HEK293 (cell line): ENCODE results near the gene PIM1.

ENCODE experiments used
- BCL11B ChIP-seq: fragments of 450-650 bp; formaldehyde crosslinking; IDR thresholded peaks from 2 replicates; pipeline ENCODE4 v1.5.1; 2016; ENCODE audit warnings: low read depth, missing biosample characterization, missing genetic modification characterization
- EGR2 ChIP-seq: fragments of 450-650 bp; formaldehyde crosslinking; IDR thresholded peaks from 2 replicates; pipeline ENCODE4 v1.5.1; 2016; ENCODE audit warnings: low read depth, missing biosample characterization, missing genetic modification characterization
- KLF16 ChIP-seq: fragments of 450-650 bp; formaldehyde crosslinking; IDR thresholded peaks from 2 replicates; pipeline ENCODE4 v1.5.1; 2017; ENCODE audit warnings: missing biosample characterization, missing genetic modification characterization
- OSR2 ChIP-seq: fragments of 450-650 bp; formaldehyde crosslinking; IDR thresholded peaks from 2 replicates; pipeline ENCODE4 v1.5.1; 2016; ENCODE audit warnings: missing biosample characterization, missing genetic modification characterization
- RBAK ChIP-seq: fragments of 450-650 bp; formaldehyde crosslinking; IDR thresholded peaks from 2 replicates; pipeline ENCODE4 v1.5.1; 2016; ENCODE audit warnings: missing biosample characterization, missing genetic modification characterization
- SCRT2 ChIP-seq: fragments of 450-650 bp; formaldehyde crosslinking; IDR thresholded peaks from 2 replicates; pipeline ENCODE4 v1.5.1; 2016; ENCODE audit warnings: missing biosample characterization, missing genetic modification characterization
- SETDB1 ChIP-seq: IDR thresholded peaks from one replicate; pipeline ENCODE4 v1.6.1; 2017; ENCODE audit warnings: mild to moderate bottlenecking, low read length, moderate library complexity, mixed read lengths; ENCODE audit not compliant: insufficient read length
- YY1 ChIP-seq: fragments of 450-650 bp; formaldehyde crosslinking; IDR thresholded peaks from 2 replicates; pipeline ENCODE4 v1.5.1; 2018; ENCODE audit warnings: missing biosample characterization, missing genetic modification characterization
- ZBTB7A ChIP-seq: fragments of 450-650 bp; formaldehyde crosslinking; IDR thresholded peaks from 2 replicates; pipeline ENCODE4 v1.5.1; 2016; ENCODE audit warnings: low read depth, missing biosample characterization, missing genetic modification characterization
- ZNF121 ChIP-seq: fragments of 450-650 bp; formaldehyde crosslinking; IDR thresholded peaks from 2 replicates; pipeline ENCODE4 v1.5.1; 2016; ENCODE audit warnings: missing biosample characterization, missing genetic modification characterization
- ZNF146 ChIP-seq: fragments of 450-650 bp; formaldehyde crosslinking; IDR thresholded peaks from 2 replicates; pipeline ENCODE4 v1.5.1; 2016; ENCODE audit warnings: missing biosample characterization, missing genetic modification characterization
- ZNF211 ChIP-seq: fragments of 450-650 bp; formaldehyde crosslinking; IDR thresholded peaks from 2 replicates; pipeline ENCODE4 v1.5.1; 2016; ENCODE audit warnings: low read depth, missing biosample characterization, missing genetic modification characterization
- ZNF223 ChIP-seq: fragments of 450-650 bp; formaldehyde crosslinking; IDR thresholded peaks from 2 replicates; pipeline ENCODE4 v1.5.1; 2016; ENCODE audit warnings: missing biosample characterization, missing genetic modification characterization
- ZNF311 ChIP-seq: fragments of 450-650 bp; formaldehyde crosslinking; IDR thresholded peaks from 2 replicates; pipeline ENCODE4 v1.5.1; 2017; ENCODE audit warnings: missing biosample characterization, missing genetic modification characterization, borderline replicate concordance
- ZNF391 ChIP-seq: fragments of 450-650 bp; formaldehyde crosslinking; IDR thresholded peaks from 2 replicates; pipeline ENCODE4 v1.5.1; 2016; ENCODE audit warnings: low read depth, missing biosample characterization, missing genetic modification characterization, borderline replicate concordance
- ZNF398 ChIP-seq: fragments of 450-650 bp; formaldehyde crosslinking; IDR thresholded peaks from 2 replicates; pipeline ENCODE4 v1.5.1; 2017; ENCODE audit warnings: missing biosample characterization, missing genetic modification characterization
- ZNF404 ChIP-seq: fragments of 450-650 bp; formaldehyde crosslinking; IDR thresholded peaks from 2 replicates; pipeline ENCODE4 v1.5.1; 2017; ENCODE audit warnings: missing biosample characterization, missing genetic modification characterization
- ZNF518A ChIP-seq: fragments of 450-650 bp; formaldehyde crosslinking; conservative IDR thresholded peaks from 2 replicates; pipeline ENCODE4 v1.5.1; 2016; ENCODE audit warnings: low read depth, missing biosample characterization, missing genetic modification characterization
- ZNF558 ChIP-seq: fragments of 450-650 bp; formaldehyde crosslinking; IDR thresholded peaks from 2 replicates; pipeline ENCODE4 v1.5.1; 2016; ENCODE audit warnings: missing biosample characterization, missing genetic modification characterization
- ZNF561 ChIP-seq: fragments of 450-650 bp; IDR thresholded peaks from 2 replicates; pipeline ENCODE4 v1.5.1; 2018; ENCODE audit warnings: missing biosample characterization, missing genetic modification characterization, borderline replicate concordance
- ZNF776 ChIP-seq: fragments of 450-650 bp; formaldehyde crosslinking; IDR thresholded peaks from 2 replicates; pipeline ENCODE4 v1.5.0; 2017; ENCODE audit warnings: missing biosample characterization, missing genetic modification characterization, borderline replicate concordance
- ZNF830 ChIP-seq: fragments of 450-650 bp; IDR thresholded peaks from 2 replicates; pipeline ENCODE4 v1.5.0; 2018; ENCODE audit warnings: missing biosample characterization, missing genetic modification characterization, low read depth, mild to moderate bottlenecking, moderate library complexity
- ZNF843 ChIP-seq: fragments of 450-650 bp; formaldehyde crosslinking; IDR thresholded peaks from 2 replicates; pipeline ENCODE4 v1.5.1; 2016; ENCODE audit warnings: missing biosample characterization, missing genetic modification characterization
- TF ChIP-seq, protein P1 (sequence below): fragments of 450-650 bp; formaldehyde crosslinking; conservative IDR thresholded peaks from 2 replicates; pipeline ENCODE4 v1.5.1; 2016; ENCODE audit warnings: low read depth, missing biosample characterization, missing genetic modification characterization
- TF ChIP-seq, protein P2 (sequence below): fragments of 450-650 bp; formaldehyde crosslinking; optimal IDR thresholded peaks from 2 replicates; pipeline ENCODE3; 2016; ENCODE audit warnings: missing biosample characterization, mild to moderate bottlenecking, missing genetic modification characterization
- TF ChIP-seq, protein P3 (sequence below): fragments of 450-650 bp; formaldehyde crosslinking; IDR thresholded peaks from 2 replicates; pipeline ENCODE4 v1.5.1; 2016; ENCODE audit warnings: missing biosample characterization, missing genetic modification characterization

Gene PIM1

GRCh38 chr6:37169496-37170272, at the start of gene PIM1 (continued):
- TF ChIP-seq ZNF518A, result no peak; the same call in 1 of the 2 replicates
- TF ChIP-seq EGR2, result peak; percentile 51; the same call in 1 of the 2 replicates
- TF ChIP-seq ZNF398 (tag by site-specific recombination), result peak; percentile 96
- TF ChIP-seq SETDB1, result no peak
- TF ChIP-seq, protein P1, sequence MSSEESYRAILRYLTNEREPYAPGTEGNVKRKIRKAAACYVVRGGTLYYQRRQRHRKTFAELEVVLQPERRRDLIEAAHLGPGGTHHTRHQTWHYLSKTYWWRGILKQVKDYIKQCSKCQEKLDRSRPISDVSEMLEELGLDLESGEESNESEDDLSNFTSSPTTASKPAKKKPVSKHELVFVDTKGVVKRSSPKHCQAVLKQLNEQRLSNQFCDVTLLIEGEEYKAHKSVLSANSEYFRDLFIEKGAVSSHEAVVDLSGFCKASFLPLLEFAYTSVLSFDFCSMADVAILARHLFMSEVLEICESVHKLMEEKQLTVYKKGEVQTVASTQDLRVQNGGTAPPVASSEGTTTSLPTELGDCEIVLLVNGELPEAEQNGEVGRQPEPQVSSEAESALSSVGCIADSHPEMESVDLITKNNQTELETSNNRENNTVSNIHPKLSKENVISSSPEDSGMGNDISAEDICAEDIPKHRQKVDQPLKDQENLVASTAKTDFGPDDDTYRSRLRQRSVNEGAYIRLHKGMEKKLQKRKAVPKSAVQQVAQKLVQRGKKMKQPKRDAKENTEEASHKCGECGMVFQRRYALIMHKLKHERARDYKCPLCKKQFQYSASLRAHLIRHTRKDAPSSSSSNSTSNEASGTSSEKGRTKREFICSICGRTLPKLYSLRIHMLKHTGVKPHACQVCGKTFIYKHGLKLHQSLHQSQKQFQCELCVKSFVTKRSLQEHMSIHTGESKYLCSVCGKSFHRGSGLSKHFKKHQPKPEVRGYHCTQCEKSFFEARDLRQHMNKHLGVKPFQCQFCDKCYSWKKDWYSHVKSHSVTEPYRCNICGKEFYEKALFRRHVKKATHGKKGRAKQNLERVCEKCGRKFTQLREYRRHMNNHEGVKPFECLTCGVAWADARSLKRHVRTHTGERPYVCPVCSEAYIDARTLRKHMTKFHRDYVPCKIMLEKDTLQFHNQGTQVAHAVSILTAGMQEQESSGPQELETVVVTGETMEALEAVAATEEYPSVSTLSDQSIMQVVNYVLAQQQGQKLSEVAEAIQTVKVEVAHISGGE, result peak; percentile 33; the same call in 1 of the 2 replicates
- TF ChIP-seq ZNF211 (tag by site-specific recombination), result no peak
- TF ChIP-seq ZNF561 (tag by site-specific recombination), result no peak; the same call in 1 of the 2 replicates
- TF ChIP-seq ZNF391 (tag by site-specific recombination), result peak; percentile 68; the same call in 1 of the 2 replicates
- TF ChIP-seq ZNF558 (tag by site-specific recombination), result no peak
- TF ChIP-seq, protein P2, sequence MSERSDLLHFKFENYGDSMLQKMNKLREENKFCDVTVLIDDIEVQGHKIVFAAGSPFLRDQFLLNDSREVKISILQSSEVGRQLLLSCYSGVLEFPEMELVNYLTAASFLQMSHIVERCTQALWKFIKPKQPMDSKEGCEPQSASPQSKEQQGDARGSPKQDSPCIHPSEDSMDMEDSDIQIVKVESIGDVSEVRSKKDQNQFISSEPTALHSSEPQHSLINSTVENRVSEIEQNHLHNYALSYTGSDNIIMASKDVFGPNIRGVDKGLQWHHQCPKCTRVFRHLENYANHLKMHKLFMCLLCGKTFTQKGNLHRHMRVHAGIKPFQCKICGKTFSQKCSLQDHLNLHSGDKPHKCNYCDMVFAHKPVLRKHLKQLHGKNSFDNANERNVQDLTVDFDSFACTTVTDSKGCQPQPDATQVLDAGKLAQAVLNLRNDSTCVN (tag by site-specific recombination), result peak; percentile 41
- peak; percentile 83 for TF ChIP-seq KLF16 (tag by site-specific recombination)
- peak; percentile 39; the same call in 1 of the 2 replicates for TF ChIP-seq YY1 (tag by site-specific recombination)
- TF ChIP-seq OSR2 (tag by site-specific recombination), result peak; percentile 20; the same call in 1 of the 2 replicates
- TF ChIP-seq ZNF830 (tag by site-specific recombination), result no peak
- no peak for TF ChIP-seq ZNF311 (tag by site-specific recombination)
- TF ChIP-seq ZNF776 (tag by site-specific recombination), result peak; percentile 49; the same call in 1 of the 2 replicates
- TF ChIP-seq ZNF121 (tag by site-specific recombination), result no peak
- peak; percentile 79; the same call in 1 of the 2 replicates for TF ChIP-seq ZBTB7A (tag by site-specific recombination)
- no peak for TF ChIP-seq ZNF146 (tag by site-specific recombination)
- peak; percentile 61 for TF ChIP-seq SCRT2 (tag by site-specific recombination)
- TF ChIP-seq ZNF843 (tag by site-specific recombination), result peak; percentile 86
- TF ChIP-seq, protein P3, sequence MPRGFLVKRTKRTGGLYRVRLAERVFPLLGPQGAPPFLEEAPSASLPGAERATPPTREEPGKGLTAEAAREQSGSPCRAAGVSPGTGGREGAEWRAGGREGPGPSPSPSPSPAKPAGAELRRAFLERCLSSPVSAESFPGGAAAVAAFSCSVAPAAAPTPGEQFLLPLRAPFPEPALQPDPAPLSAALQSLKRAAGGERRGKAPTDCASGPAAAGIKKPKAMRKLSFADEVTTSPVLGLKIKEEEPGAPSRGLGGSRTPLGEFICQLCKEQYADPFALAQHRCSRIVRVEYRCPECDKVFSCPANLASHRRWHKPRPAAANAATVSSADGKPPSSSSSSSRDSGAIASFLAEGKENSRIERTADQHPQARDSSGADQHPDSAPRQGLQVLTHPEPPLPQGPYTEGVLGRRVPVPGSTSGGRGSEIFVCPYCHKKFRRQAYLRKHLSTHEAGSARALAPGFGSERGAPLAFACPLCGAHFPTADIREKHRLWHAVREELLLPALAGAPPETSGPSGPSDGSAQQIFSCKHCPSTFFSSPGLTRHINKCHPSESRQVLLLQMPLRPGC (tag by site-specific recombination), result peak; percentile 92
- TF ChIP-seq BCL11B (tag by site-specific recombination), result peak; percentile 89
- no peak for TF ChIP-seq ZNF223 (tag by site-specific recombination)
- TF ChIP-seq ZNF404, result no peak
- TF ChIP-seq RBAK, result no peak
